Measurements from ENCODE around the gene DISC1. TPM values are rescaled to one million over a fixed set of nuclear protein-coding genes. Genes with fewer than 3 reads are reported as not detected.
"Not testable (repeated sequence)": the region's sequence is repeated elsewhere in the genome, so short reads cannot be mapped to it uniquely, and the experiment has no call there.

DISC1 gene
- total RNA-seq, 2 experiments from 2014 or later, result 1.1 to 1.6 TPM

- POLR2A ChIA-PET, result no interaction called here
- CTCF ChIA-PET, result interaction anchor here (0.6 kb wide), 1 partner anchor 782 kb away, joined by 3 read pairs; no protein-coding TSS in a partner anchor
Measured at GRCh38 chr1:231722356-231722755, 95.8 kb downstream of the DISC1 start.

GRCh38 chr1:231723146-231723545, 96.6 kb downstream of the DISC1 start:
- CTCF ChIA-PET, result no interaction called here
- POLR2A ChIA-PET, result no interaction called here

- ChIA-PET POLR2A (no interaction called here), CTCF (interaction anchor here (1.3 kb wide), 1 partner anchor 10 kb away, joined by 3 read pairs; no protein-coding TSS in a partner anchor)
Measured at GRCh38 chr1:231724041-231724440, 97.5 kb downstream of the DISC1 start.

GRCh38 chr1:231724876-231725647, 98.5 kb downstream of the DISC1 start:
- CTCF ChIA-PET, result interaction anchor here (1.3 kb wide), 1 partner anchor 9 kb away, joined by 3 read pairs; no protein-coding TSS in a partner anchor
- POLR2A ChIA-PET, result no interaction called here

- ChIA-PET POLR2A (no interaction called here), CTCF (no interaction called here)
Measured at GRCh38 chr1:231727171-231727570, 100.6 kb downstream of the DISC1 start.

GRCh38 chr1:231728987-231729386, 102.4 kb downstream of the DISC1 start:
- CTCF ChIA-PET, POLR2A ChIA-PET: not testable (repeated sequence)

- ChIA-PET POLR2A (no interaction called here), CTCF (no interaction called here)
Measured at GRCh38 chr1:231729544-231729943, 103.0 kb downstream of the DISC1 start.

GRCh38 chr1:231731268-231731667, 104.7 kb downstream of the DISC1 start:
- ChIA-PET POLR2A (no interaction called here), CTCF (no interaction called here)

GRCh38 chr1:231733063-231733462, 106.5 kb downstream of the DISC1 start:
- CTCF ChIA-PET, result no interaction called here
- POLR2A ChIA-PET, result no interaction called here

GRCh38 chr1:231733672-231734071, 107.1 kb downstream of the DISC1 start:
- ChIA-PET CTCF (interaction anchor here (1.4 kb wide), 1 partner anchor 9 kb away, joined by 3 read pairs; no protein-coding TSS in a partner anchor), POLR2A (no interaction called here)

- POLR2A ChIA-PET, result no interaction called here
- CTCF ChIA-PET, result interaction anchor here (1.4 kb wide), 1 partner anchor 10 kb away, joined by 3 read pairs; no protein-coding TSS in a partner anchor
Measured at GRCh38 chr1:231734417-231734816, 107.8 kb downstream of the DISC1 start.

GRCh38 chr1:231735411-231735810, 108.8 kb downstream of the DISC1 start:
- POLR2A ChIA-PET, result no interaction called here
- CTCF ChIA-PET, result interaction anchor here (1.4 kb wide), 1 partner anchor 11 kb away, joined by 3 read pairs; no protein-coding TSS in a partner anchor

- ChIA-PET POLR2A (no interaction called here), CTCF (no interaction called here)
Measured at GRCh38 chr1:231735941-231736340, 109.4 kb downstream of the DISC1 start.

GRCh38 chr1:231736464-231736863, 109.9 kb downstream of the DISC1 start:
- CTCF ChIA-PET, result no interaction called here
- POLR2A ChIA-PET, result no interaction called here

- POLR2A ChIA-PET, result no interaction called here
- CTCF ChIA-PET, result no interaction called here
Measured at GRCh38 chr1:231738554-231738953, 112.0 kb downstream of the DISC1 start.

GRCh38 chr1:231743966-231744365, 117.4 kb downstream of the DISC1 start:
- POLR2A ChIA-PET, result no interaction called here
- CTCF ChIA-PET, result no interaction called here

- ChIA-PET CTCF (no interaction called here), POLR2A (no interaction called here)
Measured at GRCh38 chr1:231748760-231749415, 122.3 kb downstream of the DISC1 start.

GRCh38 chr1:231750296-231750695, 123.7 kb downstream of the DISC1 start:
- ChIA-PET CTCF (no interaction called here), POLR2A (no interaction called here)

GRCh38 chr1:231750818-231751362, 124.3 kb downstream of the DISC1 start:
- CTCF ChIA-PET, result no interaction called here
- POLR2A ChIA-PET, result no interaction called here

GRCh38 chr1:231751415-231751814, 124.8 kb downstream of the DISC1 start:
- POLR2A ChIA-PET, result no interaction called here
- CTCF ChIA-PET, result no interaction called here

- ChIA-PET CTCF (no interaction called here), POLR2A (no interaction called here)
Measured at GRCh38 chr1:231753313-231753712, 126.7 kb downstream of the DISC1 start.

All from activated CD8-positive, alpha-beta memory T cell treated with anti-CD3 and anti-CD28 coated beads for 36 hours (primary cell).